ENCODE data around the gene INSL4.

The INSL4 gene

GRCh38 chr9:5274770-5275169, 43.6 kb downstream of the INSL4 start:
- Mint-ChIP-seq H3K9me3 (no peaks in the 10 kb centered on the region), H3K4me1 (ENCODE audit: low read depth) (no peaks in the 10 kb centered on the region), H3K27ac (no peak overlapping the region), H3K4me3 (no peak overlapping the region), H3K27me3 (no peaks in the 10 kb centered on the region), H3K36me3 (ENCODE audit: low read depth) (no peaks in the 10 kb centered on the region)
- DNase-seq, result no peak

GRCh38 chr9:5278486-5278885, 47.3 kb downstream of the INSL4 start:
- no peak overlapping the region for H3K27ac Mint-ChIP-seq
- H3K9me3 Mint-ChIP-seq, result no peaks in the 10 kb centered on the region
- no peaks in the 10 kb centered on the region for H3K4me1 Mint-ChIP-seq (ENCODE audit: low read depth)
- no peaks in the 10 kb centered on the region for H3K27me3 Mint-ChIP-seq
- H3K4me3 Mint-ChIP-seq, result no peak overlapping the region
- no peaks in the 10 kb centered on the region for H3K36me3 Mint-ChIP-seq (ENCODE audit: low read depth)
- no peak for DNase-seq
